T-helper 9 cell (primary cell): ENCODE results near the gene CT47A7.
"Not testable (repeated sequence)": the region's sequence is repeated elsewhere in the genome, so short reads cannot be mapped to it uniquely, and the experiment has no call there.

Source experiments
- DNase-seq: peaks from one replicate; pipeline ENCODE4 v3.0.0-alpha.2; 2020
- total RNA-seq, 2 donors: gene quantifications; one replicate each; lab custom pipeline; 2026; lab: John Stamatoyannopoulos, UW

The CT47A7 gene
- total RNA-seq: 0 reads per million in 2 donors

GRCh38 chrX:120956500-120956899 is at the start of gene CT47A7:
Gene CT47A7, minus strand, starts transcription at chrX:120956600. Its CDS starts 255 bp downstream, at chrX:120956345.
- DNase-seq: not testable (repeated sequence)

- no peak for DNase-seq
Measured at GRCh38 chrX:121000589-121000988, 44.2 kb upstream of the CT47A7 start.

GRCh38 chrX:120999413-120999812 is 43.0 kb upstream of the CT47A7 start:
- DNase-seq: no peak

GRCh38 chrX:120985660-120986059 is 29.3 kb upstream of the CT47A7 start, which contains the start of gene CT47A1:
Gene CT47A1, minus strand, starts transcription at chrX:120985760. Its CDS starts 231 bp downstream, at chrX:120985529.
- not testable (repeated sequence) for DNase-seq
